Smooth muscle cell (in vitro differentiated cells): ENCODE measurements around the gene CALML5. TPM values are rescaled to one million over a fixed set of nuclear protein-coding genes. Genes with fewer than 3 reads are reported as not detected.

ENCODE experiments used
- DNase-seq: peaks from one replicate; lab custom pipeline; 2025; ENCODE audit not compliant: unreplicated experiment; lab: John Stamatoyannopoulos, UW
- H2AFZ ChIP-seq: fragments of 200-600 bp; sonication (generic); 2 replicates; pipeline ENCODE4 v1.6.0; 2016; ENCODE audit warnings: antibody characterized with exemption, low read depth, mild to moderate bottlenecking
- H3F3A ChIP-seq: fragments of 200-600 bp; sonication (generic); 2 replicates; pipeline ENCODE4 v1.6.0; 2017; ENCODE audit warnings: antibody characterized with exemption, low read depth
- H3K27ac ChIP-seq: fragments of 200-600 bp; sonication (generic); 2 replicates; pipeline ENCODE4 v1.5.1; 2016; ENCODE audit warnings: low read depth, mild to moderate bottlenecking
- H3K27me3 ChIP-seq: fragments of 200-600 bp; sonication (generic); 2 replicates; pipeline ENCODE4 v1.6.1; 2016; ENCODE audit warnings: low read depth, mild to moderate bottlenecking
- H3K36me3 ChIP-seq: fragments of 200-600 bp; sonication (generic); 2 replicates; pipeline ENCODE4 v1.5.1; 2016; ENCODE audit warnings: low read depth
- H3K4me1 ChIP-seq: fragments of 200-600 bp; sonication (generic); 2 replicates; pipeline ENCODE4 v1.5.1; 2016; ENCODE audit warnings: low read depth
- H3K4me2 ChIP-seq: fragments of 200-600 bp; sonication (generic); 2 replicates; pipeline ENCODE4 v1.6.0; 2016; ENCODE audit warnings: mild to moderate bottlenecking
- H3K4me3 ChIP-seq: fragments of 200-600 bp; sonication (generic); 2 replicates; pipeline ENCODE4 v1.5.1; 2016; ENCODE audit warnings: mild to moderate bottlenecking
- H3K79me2 ChIP-seq: fragments of 200-600 bp; sonication (generic); 2 replicates; pipeline ENCODE4 v1.6.0; 2016; ENCODE audit warnings: low read depth, mild to moderate bottlenecking
- H3K9ac ChIP-seq: fragments of 200-600 bp; sonication (generic); 2 replicates; pipeline ENCODE4 v1.6.0; 2016; ENCODE audit warnings: low read depth
- H3K9me3 ChIP-seq: fragments of 200-600 bp; sonication (generic); replicated peaks from 2 replicates; pipeline ENCODE4 v1.5.1; 2016; ENCODE audit warnings: low read depth
- H4K20me1 ChIP-seq: fragments of 200-600 bp; sonication (generic); 2 replicates; pipeline ENCODE4 v1.6.0; 2016; ENCODE audit warnings: low read depth
- WGBS: methylation state at CpG from one replicate; pipeline ENCODE4 v1.1.7; 2016; ENCODE audit warnings: low lambda C conversion rate; 5-methylcytosine and 5-hydroxymethylcytosine counted together
- polyA plus RNA-seq: library from polyadenylated mRNA; unstranded; fragments of >200 nt; fragmentation: Nextera tagmentation; extraction: Ambion mirVana; gene quantifications from 2 replicates; pipeline ENCODE4 v1.2.1, GENCODE V29; 2016
- total RNA-seq: library from RNA; depleted of rRNA; stranded (reverse); fragments of >200 nt; gene quantifications from 2 replicates; pipeline ENCODE4 v1.2.3, GENCODE V29; 2014
- TF ChIP-seq, protein P1 (sequence below): fragments of 200-600 bp; sonication (generic); IDR thresholded peaks from 2 replicates; pipeline ENCODE4 v1.5.1; 2017; ENCODE audit warnings: borderline replicate concordance, mild to moderate bottlenecking, antibody characterized with exemption; ENCODE audit not compliant: insufficient read depth, poor library complexity, severe bottlenecking

Gene CALML5
- total and polyA plus RNA-seq, 2 experiments from 2014 or later = 16.5 to 24.3 TPM

DNA sequence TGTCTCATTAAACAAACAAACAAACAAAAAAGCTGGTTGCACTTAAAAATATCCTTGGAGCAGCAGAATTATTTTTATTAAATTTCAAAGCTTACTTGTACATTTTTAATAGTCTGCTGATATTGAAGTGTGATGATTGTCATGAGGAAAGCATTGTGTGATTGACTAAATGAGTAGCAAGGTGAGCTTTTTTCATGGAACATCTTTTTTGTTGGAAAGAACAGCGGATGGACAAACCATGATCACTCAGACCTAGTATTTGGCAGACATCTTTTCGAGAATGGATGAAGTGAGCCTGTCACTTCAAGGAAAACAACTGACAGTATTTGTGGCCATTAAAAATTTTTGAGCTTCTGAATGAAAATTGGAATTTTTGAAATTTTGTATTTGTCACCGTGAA is 19.7 kb upstream of the CALML5 start:
- DNase-seq = no peak
- Histone ChIP-seq H3K4me3 (no peak overlapping the region), H3F3A (no peaks in the 10 kb centered on the region), H3K27ac (no peak overlapping the region), H3K79me2 (no peaks in the 10 kb centered on the region), H3K36me3 (no peaks in the 10 kb centered on the region), H3K4me2 (no peak overlapping the region), H3K9me3 (no peaks in the 10 kb centered on the region), H3K9ac (no peak overlapping the region), H4K20me1 (no peaks in the 10 kb centered on the region), H3K27me3 (no peaks in the 10 kb centered on the region), H2AFZ (no peak overlapping the region), H3K4me1 (peaks cover 6% of the 10 kb centered on the region)
- TF ChIP-seq, protein P1, sequence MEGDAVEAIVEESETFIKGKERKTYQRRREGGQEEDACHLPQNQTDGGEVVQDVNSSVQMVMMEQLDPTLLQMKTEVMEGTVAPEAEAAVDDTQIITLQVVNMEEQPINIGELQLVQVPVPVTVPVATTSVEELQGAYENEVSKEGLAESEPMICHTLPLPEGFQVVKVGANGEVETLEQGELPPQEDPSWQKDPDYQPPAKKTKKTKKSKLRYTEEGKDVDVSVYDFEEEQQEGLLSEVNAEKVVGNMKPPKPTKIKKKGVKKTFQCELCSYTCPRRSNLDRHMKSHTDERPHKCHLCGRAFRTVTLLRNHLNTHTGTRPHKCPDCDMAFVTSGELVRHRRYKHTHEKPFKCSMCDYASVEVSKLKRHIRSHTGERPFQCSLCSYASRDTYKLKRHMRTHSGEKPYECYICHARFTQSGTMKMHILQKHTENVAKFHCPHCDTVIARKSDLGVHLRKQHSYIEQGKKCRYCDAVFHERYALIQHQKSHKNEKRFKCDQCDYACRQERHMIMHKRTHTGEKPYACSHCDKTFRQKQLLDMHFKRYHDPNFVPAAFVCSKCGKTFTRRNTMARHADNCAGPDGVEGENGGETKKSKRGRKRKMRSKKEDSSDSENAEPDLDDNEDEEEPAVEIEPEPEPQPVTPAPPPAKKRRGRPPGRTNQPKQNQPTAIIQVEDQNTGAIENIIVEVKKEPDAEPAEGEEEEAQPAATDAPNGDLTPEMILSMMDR = no peak
- 90% methylated on average over 3 of the region's 3 CpGs for WGBS

DNA sequence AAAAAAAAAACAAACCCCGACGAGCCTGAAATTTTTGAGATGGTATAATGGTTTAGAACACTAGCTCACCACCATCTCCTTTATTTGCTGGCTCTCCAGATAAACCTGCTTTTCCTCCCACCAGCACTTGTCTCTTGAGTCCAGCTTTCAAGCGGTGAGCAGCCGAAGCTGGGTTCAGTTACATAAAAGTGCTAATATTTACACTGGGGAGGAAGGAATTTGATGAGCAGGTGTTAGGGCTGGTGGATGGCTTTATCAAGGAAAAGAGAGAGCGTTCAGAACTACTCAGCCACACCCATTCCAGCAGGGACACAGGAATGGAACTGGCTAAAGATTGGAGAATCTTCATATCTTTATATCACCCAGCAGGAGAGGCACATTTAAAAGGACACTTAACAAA is 18.8 kb upstream of the CALML5 start:
- Histone ChIP-seq H3K27ac (no peak overlapping the region), H3K79me2 (no peaks in the 10 kb centered on the region), H3K4me3 (no peak overlapping the region), H2AFZ (no peak overlapping the region), H3K9ac (no peak overlapping the region), H4K20me1 (no peaks in the 10 kb centered on the region), H3K27me3 (no peaks in the 10 kb centered on the region), H3F3A (no peaks in the 10 kb centered on the region), H3K4me2 (no peak overlapping the region), H3K9me3 (no peaks in the 10 kb centered on the region), H3K4me1 (peaks cover 12% of the 10 kb centered on the region), H3K36me3 (no peaks in the 10 kb centered on the region)
- 79% methylated on average over 5 of the region's 5 CpGs for WGBS
- no peak for DNase-seq
- TF ChIP-seq, protein P1 = no peak

DNA sequence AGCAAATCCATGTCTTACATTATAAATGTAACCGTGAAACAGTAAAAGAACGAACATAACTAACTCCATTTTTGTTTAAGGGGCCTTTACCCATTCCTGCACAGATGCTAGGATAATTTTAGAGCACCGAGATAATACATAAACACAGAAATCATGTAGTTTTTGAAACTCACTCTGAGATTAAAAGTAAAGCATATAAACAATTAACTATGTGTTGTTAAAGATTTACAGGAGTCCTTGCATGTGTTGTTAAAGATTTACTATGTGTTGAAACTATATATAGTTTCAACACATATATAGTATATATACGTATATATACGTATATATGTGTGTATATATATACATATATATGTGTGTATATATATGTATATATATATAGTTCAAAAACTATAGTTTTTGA is 18.2 kb upstream of the CALML5 start:
- Histone ChIP-seq H3K27me3 (no peaks in the 10 kb centered on the region), H3K79me2 (no peaks in the 10 kb centered on the region), H2AFZ (no peak overlapping the region), H3K4me2 (no peak overlapping the region), H3K9ac (no peak overlapping the region), H3K9me3 (no peaks in the 10 kb centered on the region), H4K20me1 (no peaks in the 10 kb centered on the region), H3F3A (no peaks in the 10 kb centered on the region), H3K4me3 (no peak overlapping the region), H3K4me1 (peaks cover 16% of the 10 kb centered on the region), H3K27ac (no peak overlapping the region), H3K36me3 (no peaks in the 10 kb centered on the region)
- 80% methylated on average over 5 of the region's 5 CpGs for WGBS
- TF ChIP-seq, protein P1 = no peak
- no peak for DNase-seq

DNA sequence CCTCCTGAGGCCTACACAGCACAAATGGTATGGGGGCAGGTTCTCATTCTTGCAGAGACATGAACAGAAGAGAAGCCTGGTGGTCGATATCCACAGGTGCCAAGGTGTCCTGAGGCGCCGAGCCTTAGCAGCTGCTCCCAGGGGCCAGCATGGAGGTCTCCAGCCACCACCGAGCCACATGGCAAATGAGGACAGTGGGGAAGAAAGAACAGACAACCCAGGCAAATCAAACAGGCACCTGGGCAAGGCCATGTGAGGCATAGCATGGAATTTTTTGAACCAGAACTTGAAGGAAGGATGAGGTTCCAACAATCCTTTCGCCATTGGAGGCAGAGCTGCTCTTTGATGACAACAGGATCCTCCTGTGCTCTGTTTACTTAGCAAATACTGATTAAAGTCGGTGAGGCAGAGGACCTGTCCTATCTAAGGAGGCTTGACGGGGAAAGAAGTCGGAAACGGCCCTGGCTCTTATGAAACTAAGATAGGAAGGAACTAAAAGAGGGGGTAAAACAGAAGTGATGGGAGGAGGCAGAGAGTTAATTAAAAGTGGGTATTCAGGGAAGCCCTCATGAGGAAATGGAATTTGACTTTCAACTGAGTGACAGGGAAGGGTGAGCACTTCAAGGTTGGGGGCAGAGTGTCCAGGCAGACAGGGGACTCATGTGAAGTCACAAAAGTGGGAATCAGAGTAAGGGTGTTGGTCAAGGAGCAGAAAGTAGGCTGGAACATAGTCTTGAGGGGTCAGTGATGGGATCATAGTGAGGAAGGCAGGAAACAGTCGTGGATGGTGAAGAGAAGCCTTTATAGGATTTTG is 16.8 kb upstream of the CALML5 start:
- TF ChIP-seq, protein P1 = no peak
- no peak overlapping the region for H3K27ac ChIP-seq
- no peaks in the 10 kb centered on the region for H3F3A ChIP-seq
- H3K4me1 ChIP-seq = peaks cover 16% of the 10 kb centered on the region
- no peaks in the 10 kb centered on the region for H3K9me3 ChIP-seq
- H4K20me1 ChIP-seq = no peaks in the 10 kb centered on the region
- DNase-seq = no peak
- no peaks in the 10 kb centered on the region for H3K27me3 ChIP-seq
- H3K79me2 ChIP-seq = no peaks in the 10 kb centered on the region
- H3K4me3 ChIP-seq = no peak overlapping the region
- no peak overlapping the region for H2AFZ ChIP-seq
- 84% methylated on average over 10 of the region's 10 CpGs for WGBS
- H3K36me3 ChIP-seq = no peaks in the 10 kb centered on the region
- H3K9ac ChIP-seq = no peak overlapping the region
- H3K4me2 ChIP-seq = no peak overlapping the region
